Smooth muscle cell (in vitro differentiated cells): ENCODE measurements around the gene TRIM28. TPM values are rescaled to one million over a fixed set of nuclear protein-coding genes. Genes with fewer than 3 reads are reported as not detected.

Experiments
- DNase-seq: peaks from one replicate; lab custom pipeline; 2025; ENCODE audit not compliant: unreplicated experiment; lab: John Stamatoyannopoulos, UW
- H2AFZ ChIP-seq: fragments of 200-600 bp; sonication (generic); 2 replicates; pipeline ENCODE4 v1.6.0; 2016; ENCODE audit warnings: antibody characterized with exemption, low read depth, mild to moderate bottlenecking
- H3F3A ChIP-seq: fragments of 200-600 bp; sonication (generic); 2 replicates; pipeline ENCODE4 v1.6.0; 2017; ENCODE audit warnings: antibody characterized with exemption, low read depth
- H3K27ac ChIP-seq: fragments of 200-600 bp; sonication (generic); 2 replicates; pipeline ENCODE4 v1.5.1; 2016; ENCODE audit warnings: low read depth, mild to moderate bottlenecking
- H3K27me3 ChIP-seq: fragments of 200-600 bp; sonication (generic); 2 replicates; pipeline ENCODE4 v1.6.1; 2016; ENCODE audit warnings: low read depth, mild to moderate bottlenecking
- H3K36me3 ChIP-seq: fragments of 200-600 bp; sonication (generic); 2 replicates; pipeline ENCODE4 v1.5.1; 2016; ENCODE audit warnings: low read depth
- H3K4me1 ChIP-seq: fragments of 200-600 bp; sonication (generic); 2 replicates; pipeline ENCODE4 v1.5.1; 2016; ENCODE audit warnings: low read depth
- H3K4me2 ChIP-seq: fragments of 200-600 bp; sonication (generic); 2 replicates; pipeline ENCODE4 v1.6.0; 2016; ENCODE audit warnings: mild to moderate bottlenecking
- H3K4me3 ChIP-seq: fragments of 200-600 bp; sonication (generic); 2 replicates; pipeline ENCODE4 v1.5.1; 2016; ENCODE audit warnings: mild to moderate bottlenecking
- H3K79me2 ChIP-seq: fragments of 200-600 bp; sonication (generic); 2 replicates; pipeline ENCODE4 v1.6.0; 2016; ENCODE audit warnings: low read depth, mild to moderate bottlenecking
- H3K9ac ChIP-seq: fragments of 200-600 bp; sonication (generic); 2 replicates; pipeline ENCODE4 v1.6.0; 2016; ENCODE audit warnings: low read depth
- H3K9me3 ChIP-seq: fragments of 200-600 bp; sonication (generic); replicated peaks from 2 replicates; pipeline ENCODE4 v1.5.1; 2016; ENCODE audit warnings: low read depth
- H4K20me1 ChIP-seq: fragments of 200-600 bp; sonication (generic); 2 replicates; pipeline ENCODE4 v1.6.0; 2016; ENCODE audit warnings: low read depth
- CTCF ChIP-seq: fragments of 200-600 bp; sonication (generic); IDR thresholded peaks from 2 replicates; pipeline ENCODE4 v1.5.1; 2017; ENCODE audit warnings: borderline replicate concordance, mild to moderate bottlenecking, antibody characterized with exemption; ENCODE audit not compliant: insufficient read depth, poor library complexity, severe bottlenecking
- WGBS: methylation state at CpG from one replicate; pipeline ENCODE4 v1.1.7; 2016; ENCODE audit warnings: low lambda C conversion rate; 5-methylcytosine and 5-hydroxymethylcytosine counted together
- polyA plus RNA-seq: library from polyadenylated mRNA; unstranded; fragments of >200 nt; fragmentation: Nextera tagmentation; extraction: Ambion mirVana; gene quantifications from 2 replicates; pipeline ENCODE4 v1.2.1, GENCODE V29; 2016
- total RNA-seq: library from RNA; depleted of rRNA; stranded (reverse); fragments of >200 nt; gene quantifications from 2 replicates; pipeline ENCODE4 v1.2.3, GENCODE V29; 2014

Gene TRIM28
- total and polyA plus RNA-seq, 2 experiments from 2014 or later, result 148 to 178 TPM

DNA sequence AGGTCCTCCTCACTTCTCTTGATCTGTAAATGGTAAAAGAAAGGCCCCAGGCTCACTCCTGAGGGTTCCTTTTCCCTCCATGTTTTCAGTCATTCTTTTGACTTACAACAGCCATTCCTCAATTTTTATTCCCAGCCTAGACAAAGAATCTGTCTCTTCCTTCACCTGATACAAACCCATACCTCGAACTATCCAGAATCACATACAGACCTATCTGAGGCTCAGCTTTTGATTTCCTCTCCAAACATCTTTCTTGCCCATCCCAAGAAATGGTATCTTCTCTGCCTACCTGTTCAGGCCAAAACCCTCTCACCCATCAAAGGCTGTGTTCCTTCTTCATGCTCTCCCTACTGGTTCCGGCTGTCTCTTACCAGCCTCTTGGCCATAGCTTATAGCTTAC is 8.8 kb downstream of the TRIM28 start:
- Histone ChIP-seq H4K20me1 (peaks cover 41% of the 10 kb centered on the region), H3K27me3 (no peaks in the 10 kb centered on the region), H3K79me2 (peaks cover 59% of the 10 kb centered on the region), H3K9me3 (no peaks in the 10 kb centered on the region), H3F3A (peaks cover 32% of the 10 kb centered on the region), H3K27ac (peak overlapping the region; percentile 98), H3K4me2 (no peak overlapping the region), H3K4me3 (no peak overlapping the region), H3K4me1 (peaks cover 19% of the 10 kb centered on the region), H3K36me3 (no peaks in the 10 kb centered on the region), H2AFZ (no peak overlapping the region), H3K9ac (no peak overlapping the region)
- WGBS, result 93% methylated on average over 2 of the region's 2 CpGs
- no peak for TF ChIP-seq CTCF
- no peak for DNase-seq

GRCh38 chr19:58553799-58554493 is 10.1 kb downstream of the TRIM28 start:
- no peak overlapping the region for H2AFZ ChIP-seq
- 78% methylated on average over 18 of the region's 18 CpGs for WGBS
- DNase-seq, result no peak
- peak overlapping the region; percentile 63 for H3K4me3 ChIP-seq
- H3K9me3 ChIP-seq, result no peaks in the 10 kb centered on the region
- H4K20me1 ChIP-seq, result peaks cover 32% of the 10 kb centered on the region
- H3K27me3 ChIP-seq, result no peaks in the 10 kb centered on the region
- H3K4me2 ChIP-seq, result peak overlapping the region; percentile 92
- no peaks in the 10 kb centered on the region for H3K36me3 ChIP-seq
- peaks cover 19% of the 10 kb centered on the region for H3K4me1 ChIP-seq
- H3K27ac ChIP-seq, result peak overlapping the region; percentile 98
- peaks cover 52% of the 10 kb centered on the region for H3K79me2 ChIP-seq
- H3F3A ChIP-seq, result peaks cover 32% of the 10 kb centered on the region
- H3K9ac ChIP-seq, result peak overlapping the region; percentile 85
- no peak for TF ChIP-seq CTCF

DNA sequence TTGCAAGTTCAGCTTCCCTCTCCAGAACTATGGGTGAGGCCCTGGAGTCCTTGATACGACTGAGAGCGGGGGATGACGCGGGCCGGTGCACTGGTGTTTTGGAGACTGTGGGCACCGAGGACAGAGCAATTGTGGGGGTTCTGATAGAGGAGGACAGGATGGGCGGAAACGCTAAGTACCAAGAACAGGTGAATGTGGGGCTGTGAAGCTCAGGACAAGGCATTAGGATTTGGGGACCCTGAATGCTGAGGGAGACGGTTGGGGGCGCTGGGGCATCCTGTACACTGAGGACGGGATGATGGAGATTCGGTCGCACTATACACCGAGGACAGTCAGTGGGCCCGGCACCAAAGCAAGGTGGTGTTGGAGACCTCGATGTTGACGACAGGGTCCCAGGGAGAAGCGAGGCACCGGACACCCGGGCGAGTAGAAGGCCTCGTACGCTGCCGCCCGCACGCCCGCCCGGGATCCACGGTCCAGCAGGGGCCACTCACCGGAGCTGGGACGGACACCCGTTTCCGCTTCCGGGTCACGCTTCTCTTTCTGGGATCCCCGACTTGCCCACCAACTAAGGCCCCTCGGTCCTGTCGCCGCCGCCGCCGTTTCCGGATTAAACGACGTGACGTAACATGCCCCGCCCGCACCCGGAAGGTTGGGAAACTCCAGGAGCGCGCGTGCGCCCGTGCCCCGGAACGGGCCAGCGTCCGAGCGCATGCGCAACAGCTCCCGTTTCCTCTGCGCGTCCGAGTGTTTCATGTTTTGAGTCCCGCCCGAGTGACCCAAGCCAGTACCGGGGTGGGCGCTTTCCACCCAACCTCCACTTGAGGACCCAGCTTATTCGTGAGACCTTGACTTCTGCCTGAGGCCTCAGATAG is 10.9 kb downstream of the TRIM28 start, which contains the start of gene CHMP2A:
TSS of gene CHMP2A (minus strand) at position 612 of the 875 bp plus-strand sequence. CDS start 893 bp downstream, outside the sequence.
- H3K9ac ChIP-seq, result peak within 1 kb of the TSS; percentile 85
- H3K4me1 ChIP-seq, result peaks cover 20% of the 10 kb centered on the region
- WGBS, result 4% methylated on average over 64 of the region's 69 CpGs
- peaks cover 31% of the 10 kb centered on the region for H3F3A ChIP-seq
- peaks cover 47% of the 10 kb centered on the region for H3K79me2 ChIP-seq
- H3K27ac ChIP-seq, result peak within 1 kb of the TSS; percentile 98
- peak within 1 kb of the TSS; percentile 92 for H3K4me2 ChIP-seq
- no peaks in the 10 kb centered on the region for H3K9me3 ChIP-seq
- H3K4me3 ChIP-seq, result peak within 1 kb of the TSS; percentile 63
- H3K27me3 ChIP-seq, result no peaks in the 10 kb centered on the region
- H4K20me1 ChIP-seq, result peaks cover 24% of the 10 kb centered on the region
- H3K36me3 ChIP-seq, result no peaks in the 10 kb centered on the region
- H2AFZ ChIP-seq, result no peak within 1 kb of the TSS
- TF ChIP-seq CTCF, result no peak
- DNase-seq, result no peak
